Type B pancreatic cell (in vitro differentiated cells): Measurements from ENCODE around the gene ECT2L. TPM values are rescaled to one million over a fixed set of nuclear protein-coding genes. Genes with fewer than 3 reads are reported as not detected.

Source experiments
- DNase-seq: peaks from one replicate; pipeline ENCODE4 v3.0.0; 2021; ENCODE audit warnings: mixed read lengths; ENCODE audit not compliant: unreplicated experiment; ENCODE audit errors: extremely low spot score
- H3K27ac Mint-ChIP-seq: 2 replicates; pipeline ENCODE4 v1.8.0; 2021; ENCODE audit warnings: mild to moderate bottlenecking, mixed read lengths
- H3K27me3 Mint-ChIP-seq: 2 replicates; pipeline ENCODE4 v1.8.0; 2021; ENCODE audit warnings: mixed read lengths
- H3K36me3 Mint-ChIP-seq: 2 replicates; pipeline ENCODE4 v1.8.0; 2021; ENCODE audit warnings: mixed read lengths
- H3K4me1 Mint-ChIP-seq: one replicate; pipeline ENCODE4 v1.8.0; 2021; ENCODE audit warnings: mixed read lengths; ENCODE audit not compliant: unreplicated experiment
- H3K4me3 Mint-ChIP-seq: 2 replicates; pipeline ENCODE4 v1.8.0; 2021; ENCODE audit warnings: mild to moderate bottlenecking, mixed read lengths
- H3K9me3 Mint-ChIP-seq: 2 replicates; pipeline ENCODE4 v1.8.0; 2021; ENCODE audit warnings: mixed read lengths
- total RNA-seq: library from RNA; stranded (reverse); gene quantifications from 2 replicates; pipeline ENCODE4 v1.2.1, GENCODE V29; 2021; ENCODE audit warnings: low replicate concordance
- TF ChIP-seq, protein P1 (sequence below): fragments of 200-600 bp; sonication (generic); conservative IDR thresholded peaks from 2 replicates; pipeline ENCODE4 v1.5.0; 2021; ENCODE audit warnings: antibody characterized with exemption, mild to moderate bottlenecking

ECT2L gene
- total RNA-seq, 1 donor from 2014 or later, result 0.07 TPM

DNA sequence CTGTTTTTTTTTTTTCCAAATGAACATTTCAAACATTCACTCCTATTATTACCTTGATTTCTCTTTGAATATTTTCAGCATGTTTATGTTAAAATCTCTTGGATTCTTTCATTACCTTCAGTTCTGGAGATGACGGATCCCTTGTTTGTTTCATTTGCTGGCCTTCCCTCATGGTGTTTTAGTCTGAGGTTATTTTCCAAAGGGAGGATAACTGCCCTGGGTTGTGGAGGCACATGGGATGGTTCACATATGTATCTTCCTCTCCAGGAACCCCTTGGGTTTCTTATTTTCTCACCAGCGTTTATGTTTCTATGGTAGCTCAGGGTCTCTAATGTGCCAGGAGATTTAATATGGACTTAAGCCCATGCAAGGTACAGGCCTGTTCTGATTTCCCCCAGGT lies 36.3 kb downstream of the ECT2L start:
- H3K27me3 Mint-ChIP-seq, result no peaks in the 10 kb centered on the region
- DNase-seq, result no peak
- no peak overlapping the region for H3K4me3 Mint-ChIP-seq
- H3K9me3 Mint-ChIP-seq, result peaks cover 5% of the 10 kb centered on the region
- no peak overlapping the region for H3K27ac Mint-ChIP-seq
- TF ChIP-seq, protein P1, sequence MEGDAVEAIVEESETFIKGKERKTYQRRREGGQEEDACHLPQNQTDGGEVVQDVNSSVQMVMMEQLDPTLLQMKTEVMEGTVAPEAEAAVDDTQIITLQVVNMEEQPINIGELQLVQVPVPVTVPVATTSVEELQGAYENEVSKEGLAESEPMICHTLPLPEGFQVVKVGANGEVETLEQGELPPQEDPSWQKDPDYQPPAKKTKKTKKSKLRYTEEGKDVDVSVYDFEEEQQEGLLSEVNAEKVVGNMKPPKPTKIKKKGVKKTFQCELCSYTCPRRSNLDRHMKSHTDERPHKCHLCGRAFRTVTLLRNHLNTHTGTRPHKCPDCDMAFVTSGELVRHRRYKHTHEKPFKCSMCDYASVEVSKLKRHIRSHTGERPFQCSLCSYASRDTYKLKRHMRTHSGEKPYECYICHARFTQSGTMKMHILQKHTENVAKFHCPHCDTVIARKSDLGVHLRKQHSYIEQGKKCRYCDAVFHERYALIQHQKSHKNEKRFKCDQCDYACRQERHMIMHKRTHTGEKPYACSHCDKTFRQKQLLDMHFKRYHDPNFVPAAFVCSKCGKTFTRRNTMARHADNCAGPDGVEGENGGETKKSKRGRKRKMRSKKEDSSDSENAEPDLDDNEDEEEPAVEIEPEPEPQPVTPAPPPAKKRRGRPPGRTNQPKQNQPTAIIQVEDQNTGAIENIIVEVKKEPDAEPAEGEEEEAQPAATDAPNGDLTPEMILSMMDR, result no peak
- H3K36me3 Mint-ChIP-seq, result no peaks in the 10 kb centered on the region
- H3K4me1 Mint-ChIP-seq, result peaks cover 6% of the 10 kb centered on the region

DNA sequence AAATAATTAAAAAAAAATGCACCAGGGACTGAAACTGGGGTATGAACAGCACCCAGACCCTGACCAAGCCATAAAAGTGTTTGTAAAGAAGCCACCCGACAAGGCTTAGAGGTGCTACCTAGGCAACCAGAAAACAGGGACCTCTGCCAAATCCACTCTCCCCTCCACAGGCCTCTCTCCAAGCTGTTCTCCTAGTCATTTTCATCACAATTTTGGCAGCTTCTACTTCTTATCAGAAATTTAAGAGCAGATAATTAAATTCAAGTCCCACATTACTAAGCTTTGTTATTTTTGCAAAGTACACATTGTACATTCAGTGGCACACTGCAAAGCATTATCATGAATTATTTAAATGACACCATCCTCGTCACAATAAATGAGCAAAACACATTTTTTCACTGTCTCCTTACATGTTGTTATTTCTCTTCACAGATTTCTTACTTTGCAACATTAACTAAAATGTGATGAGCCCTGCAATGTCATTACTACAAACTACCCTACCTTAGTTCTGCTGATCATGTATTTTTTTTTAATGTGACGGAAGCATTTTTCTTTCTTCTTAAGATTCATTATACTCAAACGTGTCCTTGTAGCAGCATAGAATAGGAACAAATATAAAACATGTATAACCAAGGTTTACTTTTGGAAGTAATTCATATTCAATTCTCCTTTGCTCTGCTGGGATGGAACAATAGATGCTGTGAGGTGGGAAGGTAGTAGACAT lies 38.1 kb downstream of the ECT2L start:
- H3K27ac Mint-ChIP-seq, result no peak overlapping the region
- peaks cover 6% of the 10 kb centered on the region for H3K4me1 Mint-ChIP-seq
- H3K4me3 Mint-ChIP-seq, result no peak overlapping the region
- H3K27me3 Mint-ChIP-seq, result no peaks in the 10 kb centered on the region
- no peak for DNase-seq
- H3K36me3 Mint-ChIP-seq, result no peaks in the 10 kb centered on the region
- H3K9me3 Mint-ChIP-seq, result peaks cover 5% of the 10 kb centered on the region
- TF ChIP-seq, protein P1, result no peak

DNA sequence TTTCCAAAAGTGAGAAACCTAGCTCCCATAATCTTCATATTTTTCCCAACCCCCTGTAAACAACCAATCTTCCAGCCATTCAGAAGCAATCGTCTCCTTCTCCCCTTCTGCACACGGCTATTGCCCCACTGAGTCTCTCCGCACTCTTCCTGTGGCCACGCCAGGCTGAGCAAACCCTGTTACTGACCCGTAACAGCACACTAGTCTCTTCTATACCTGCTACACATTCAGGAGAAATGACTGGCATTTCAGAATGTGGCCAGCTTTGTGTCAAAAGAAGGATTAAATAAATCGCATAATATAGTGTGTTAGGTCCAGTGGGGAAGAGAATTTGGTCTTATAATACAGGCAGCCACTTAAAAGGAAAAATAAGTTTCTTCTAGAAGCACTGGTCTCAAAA lies 41.4 kb downstream of the ECT2L start:
- DNase-seq, result no peak
- peaks cover 6% of the 10 kb centered on the region for H3K4me1 Mint-ChIP-seq
- no peak overlapping the region for H3K4me3 Mint-ChIP-seq
- no peaks in the 10 kb centered on the region for H3K36me3 Mint-ChIP-seq
- H3K9me3 Mint-ChIP-seq, result no peaks in the 10 kb centered on the region
- no peak overlapping the region for H3K27ac Mint-ChIP-seq
- no peaks in the 10 kb centered on the region for H3K27me3 Mint-ChIP-seq
- TF ChIP-seq, protein P1, result no peak

DNA sequence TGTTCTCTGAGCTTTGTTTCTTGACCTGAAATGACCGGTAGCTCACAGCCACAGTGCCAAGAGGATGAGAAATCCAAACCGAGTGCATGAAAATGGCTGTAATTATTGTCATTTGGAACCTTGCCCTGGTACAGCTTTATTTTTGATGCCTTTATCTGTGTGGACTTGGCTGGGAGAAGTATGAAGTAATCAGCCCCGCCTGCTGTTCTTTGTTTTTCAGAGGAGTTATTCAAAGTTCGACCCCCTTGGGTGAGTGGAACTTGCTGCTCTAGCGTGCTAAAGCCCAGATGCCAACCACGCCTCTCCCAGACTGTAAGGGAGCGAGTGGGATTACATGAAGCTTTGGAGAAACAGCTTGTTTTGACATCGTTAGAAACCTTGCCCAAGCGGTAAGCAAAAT lies 48.3 kb downstream of the ECT2L start:
- Mint-ChIP-seq H3K9me3 (no peaks in the 10 kb centered on the region), H3K4me1 (peaks cover 10% of the 10 kb centered on the region), H3K27me3 (no peaks in the 10 kb centered on the region), H3K4me3 (no peak overlapping the region), H3K27ac (no peak overlapping the region), H3K36me3 (no peaks in the 10 kb centered on the region)
- TF ChIP-seq, protein P1, result no peak
- DNase-seq, result no peak

DNA sequence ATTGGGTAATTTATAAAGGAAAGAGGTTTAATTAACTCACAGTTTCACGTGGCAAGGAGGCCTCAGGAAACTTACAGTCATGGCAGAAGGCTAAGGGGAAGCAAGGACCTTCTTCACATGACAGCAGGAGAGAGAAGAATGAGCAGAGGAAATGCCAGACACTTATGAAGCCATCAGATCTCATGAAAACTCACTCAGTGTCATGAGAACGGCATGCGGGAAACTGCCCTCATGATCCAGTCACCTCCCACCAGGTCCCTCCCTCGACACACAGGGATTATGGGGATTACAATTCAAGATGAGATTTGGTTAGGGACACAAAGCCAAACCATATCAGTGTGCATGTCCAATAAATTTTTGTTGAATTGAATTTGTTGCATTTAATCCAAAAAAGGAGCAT lies 52.0 kb downstream of the ECT2L start:
- DNase-seq, result no peak
- Mint-ChIP-seq H3K9me3 (peaks cover 4% of the 10 kb centered on the region), H3K4me1 (peaks cover 14% of the 10 kb centered on the region), H3K27me3 (no peaks in the 10 kb centered on the region), H3K36me3 (no peaks in the 10 kb centered on the region), H3K27ac (no peak overlapping the region), H3K4me3 (no peak overlapping the region)
- TF ChIP-seq, protein P1, result no peak
